Lower leg skin (tissue), 4 donors: ENCODE measurements around the gene CHD6. TPM values are rescaled to one million over a fixed set of nuclear protein-coding genes. Genes with fewer than 3 reads are reported as not detected.

Experiments used
- DNase-seq, 2 donors: peaks; one replicate each; pipeline ENCODE4 v3.0.0-alpha.2; 2019; ENCODE audit warnings: low spot score in 2 of 2
- H3K4me3 ChIP-seq: fragments of 200-600 bp; sonication (generic); 2 replicates; pipeline ENCODE4 v1.5.1; 2017; ENCODE audit warnings: mild to moderate bottlenecking, low read depth; ENCODE audit not compliant: poor library complexity, severe bottlenecking
- CTCF ChIP-seq, 3 donors: fragments of 450-650 bp; IDR thresholded peaks; one replicate each; pipeline ENCODE4 v1.5.1; 2016; ENCODE audit warnings: antibody characterized with exemption in 3 of 3, mild to moderate bottlenecking in 3 of 3, moderate library complexity in 2 of 3
- POLR2A ChIP-seq, 2 donors: fragments of 450-650 bp; IDR thresholded peaks; one replicate each; pipeline ENCODE4 v1.6.1; 2016 to 2017; ENCODE audit warnings: antibody characterized with exemption in 2 of 2, mild to moderate bottlenecking in 1 of 2, moderate library complexity in 1 of 2
- WGBS, 2 donors: methylation state at CpG; one replicate each; pipeline ENCODE4 v1.1.5; 2018; 5-methylcytosine and 5-hydroxymethylcytosine counted together
- intact Hi-C: fragments of 100-400 bp; cut with DNase I; formaldehyde crosslinking; loops from one replicate; pipeline ENCODE4 v1.15.0; 2023; ENCODE audit warnings: low total_unique reads
- total RNA-seq, 4 donors: library from RNA; depleted of rRNA; stranded (reverse); fragments of >200 nt; gene quantifications; one replicate each; pipeline ENCODE4 v1.1.0, GENCODE V29; 2016

Gene CHD6
- total RNA-seq, 4 donors from 2014 or later: 29.7 to 40.1 (median 37.7) TPM

- intact Hi-C loops: no loop called here
- TF ChIP-seq POLR2A (IDR thresholded peaks at IDR 0.05) (no peak), CTCF (IDR thresholded peaks at IDR 0.05) (no peak)
- no peak for DNase-seq
- no peak overlapping the region for H3K4me3 ChIP-seq
- 67 to 92% methylated on average over 1 of the region's 1 CpG for WGBS, 2 donors
Measured at GRCh38 chr20:41654884-41655283, 36.7 kb upstream of the CHD6 start.

GRCh38 chr20:41654292-41654691 lies 36.1 kb upstream of the CHD6 start:
- WGBS, 2 donors: 52 to 75% methylated on average over 3 of the region's 3 CpGs

GRCh38 chr20:41650231-41650948 lies 32.2 kb upstream of the CHD6 start:
- 35 to 45% methylated on average over 1 of the region's 1 CpG for WGBS, 2 donors

More at GRCh38 chr20:41654292-41654691, 36.1 kb upstream of the CHD6 start:
- DNase-seq: no peak
- no peak for TF ChIP-seq CTCF (IDR thresholded peaks at IDR 0.05)
- no peak for TF ChIP-seq POLR2A (IDR thresholded peaks at IDR 0.05)
- intact Hi-C loops: no loop called here
- H3K4me3 ChIP-seq: no peak overlapping the region

GRCh38 chr20:41649489-41649888 lies 31.3 kb upstream of the CHD6 start:
- DNase-seq: no peak
- no peak for TF ChIP-seq CTCF (IDR thresholded peaks at IDR 0.05)
- no peak for TF ChIP-seq POLR2A (IDR thresholded peaks at IDR 0.05)
- intact Hi-C loops: no loop called here
- 41 to 59% methylated on average over 3 of the region's 3 CpGs for WGBS, 2 donors
- no peak overlapping the region for H3K4me3 ChIP-seq

More at GRCh38 chr20:41650231-41650948, 32.2 kb upstream of the CHD6 start:
- TF ChIP-seq POLR2A (IDR thresholded peaks at IDR 0.05) (no peak), CTCF (IDR thresholded peaks at IDR 0.05) (no peak)
- no peak overlapping the region for H3K4me3 ChIP-seq
- DNase-seq: no peak
- intact Hi-C loops: no loop called here

GRCh38 chr20:41645372-41645771 lies 27.2 kb upstream of the CHD6 start:
- no peak overlapping the region for H3K4me3 ChIP-seq
- DNase-seq: peak in 1 of 2 donors; percentile 33
- intact Hi-C loops: no loop called here
- TF ChIP-seq POLR2A (IDR thresholded peaks at IDR 0.05): no peak
- no peak for TF ChIP-seq CTCF (IDR thresholded peaks at IDR 0.05)
- WGBS, 2 donors: 52 to 62% methylated on average over 3 of the region's 3 CpGs

- TF ChIP-seq POLR2A (IDR thresholded peaks at IDR 0.05) (no peak), CTCF (IDR thresholded peaks at IDR 0.05) (no peak)
- intact Hi-C loops: no loop called here
- H3K4me3 ChIP-seq: no peak overlapping the region
- 16 to 32% methylated on average over 3 of the region's 3 CpGs for WGBS, 2 donors
- no peak for DNase-seq
Measured at GRCh38 chr20:41643504-41643938, 25.3 kb upstream of the CHD6 start.
